Uterus (tissue), 2 donors: ENCODE data around the gene ADGRD1.

ENCODE experiments used
- CTCF ChIP-seq, 4 experiments: fragments of 200-600 bp in 2 of 4; fragments of 450-650 bp in 2 of 4; sonication (generic) in 2 of 4; IDR thresholded peaks; one replicate each; pipeline ENCODE4 v1.5.1; 2016 to 2019; ENCODE audit warnings: antibody characterized with exemption in 4 of 4, mild to moderate bottlenecking in 2 of 4, moderate library complexity in 1 of 4
- POLR2A ChIP-seq, 2 donors: fragments of 450-650 bp; IDR thresholded peaks; one replicate each; pipeline ENCODE4 v1.6.1; 2016; ENCODE audit warnings: antibody characterized with exemption in 2 of 2, mild to moderate bottlenecking in 1 of 2, moderate library complexity in 1 of 2

GRCh38 chr12:131085816-131086591 is 132.3 kb downstream of the ADGRD1 start:
- no peak for TF ChIP-seq CTCF (IDR thresholded peaks at IDR 0.05)
- no peak for TF ChIP-seq POLR2A (IDR thresholded peaks at IDR 0.05)
